Heart right ventricle (tissue), 16 donors: Measurements from ENCODE around the gene SMNDC1. TPM values are rescaled to one million over a fixed set of nuclear protein-coding genes. Genes with fewer than 3 reads are reported as not detected.

Experiments
- ATAC-seq, 8 donors: fragments of 200-7000 bp; cut with Tn5 transposase; one replicate each; pipeline ENCODE4 v1.9.1; 2020; ENCODE audit warnings: mild to moderate bottlenecking in 8 of 8, moderate library complexity in 8 of 8, moderate number of reproducible peaks in 1 of 8
- DNase-seq, 2 donors: peaks; one replicate each; pipeline ENCODE4 v3.0.0-alpha.2; 2020
- H3K27ac ChIP-seq, 10 donors: fragments of 200-600 bp; sonication (generic) in 2 of 10; one replicate each; pipeline versions ENCODE4 v1.5.0 to v1.8.0; 2020 to 2022; ENCODE audit warnings: mild to moderate bottlenecking in 3 of 10
- H3K27me3 ChIP-seq, 7 donors: fragments of 200-600 bp; one replicate each; pipeline ENCODE4 v1.8.0; 2021 to 2022; ENCODE audit warnings: mild to moderate bottlenecking in 2 of 7
- H3K36me3 ChIP-seq, 9 donors: fragments of 200-600 bp; sonication (generic) in 1 of 9; one replicate each; pipeline versions ENCODE4 v1.5.0 to v1.8.0; 2020 to 2022; ENCODE audit warnings: mild to moderate bottlenecking in 2 of 9
- H3K4me1 ChIP-seq, 9 donors: fragments of 200-600 bp; sonication (generic) in 1 of 9; one replicate each; pipeline versions ENCODE4 v1.5.0 to v1.8.0; 2020 to 2022; ENCODE audit warnings: mild to moderate bottlenecking in 4 of 9
- H3K4me3 ChIP-seq, 10 donors: fragments of 200-600 bp; sonication (generic) in 2 of 10; one replicate each; pipeline versions ENCODE4 v1.5.0 to v1.8.0; 2020 to 2022; ENCODE audit warnings: mild to moderate bottlenecking in 7 of 10, moderate library complexity in 2 of 10
- H3K9me3 ChIP-seq, 11 donors: fragments of 200-600 bp in 10 of 11; sonication (generic) in 2 of 11; one replicate each; pipeline versions ENCODE4 v1.5.0 to v1.8.0; 2013 to 2022; ENCODE audit warnings: mild to moderate bottlenecking in 2 of 11, control low read depth in 1 of 11, moderate library complexity in 1 of 11
- CTCF ChIP-seq, 9 donors: fragments of 200-600 bp; sonication (generic) in 2 of 9; IDR thresholded peaks; one replicate each; pipeline versions ENCODE4 v1.5.0 to v1.8.0; 2021 to 2022; ENCODE audit warnings: antibody characterized with exemption in 9 of 9, mild to moderate bottlenecking in 5 of 9, moderate library complexity in 1 of 9
- WGBS, 2 donors: extraction: QIAGEN DNeasy Blood & Tissue Kit; methylation state at CpG; one replicate each; pipeline ENCODE4 v1.1.7; 2013; ENCODE audit warnings: inconsistent platforms in 1 of 2; 5-methylcytosine and 5-hydroxymethylcytosine counted together
- intact Hi-C, 10 donors: fragments of 100-400 bp; cut with DNase I; formaldehyde crosslinking; loops; one replicate each; pipeline versions ENCODE4 v1.11.1 to v1.14.2; 2022
- polyA plus RNA-seq, 2 donors: library from polyadenylated mRNA; stranded (reverse); fragments of 200-250 nt; gene quantifications; one replicate each; pipeline ENCODE4 v1.2.3, GENCODE V29; 2013
- total RNA-seq, 10 donors: library from RNA; stranded (reverse); fragmentation: NEBNext Ultra II Directional in 3 of 10; extraction: Animal tissue kit (Norgen Biotek cat#: 25700) in 3 of 10; gene quantifications; one replicate each; pipeline versions ENCODE4 v1.2.1 to v1.2.4, GENCODE V29; 2021 to 2023
- donor health status: Arrhythmogenic right ventricular cardiomyopathy.
- donor health status: ischemic (EF 13 %, LVEDD 7.1; RV severe dilation, severe dysfunction).
- donor health status: healthy with polysubstance abuse.
- donor health status: DM: no; HTN: yes; CAD: no.
- donor health status: DM: no; HTN: no; CAD: no.
- donor health status: ischemic (EF 25% LVEDD 6.9; RV normal size, moderate dysfunction).
- donor health status: ischemic (EF 25% LVEDD 5.7; RV mildly dilated, moderate dysfunction).
- donor health status: healthy.
- donor health status: DM: yes; HTN: yes; CAD: no.
- donor health status: Ischemic cardiomyopathy.
- donor health status: ischemic (EF 35%, LVEDD 5.7; RV mildly dilated, moderate dysfunction).
- donor health status: nonischemic (EF 11% LVEDD 7.7; RV severe dilation, severe dysfunction).
- donor health status: DM: yes; HTN: yes; CAD: no.
- donor health status: PGD.
- donor health status: ischemic (EF 29% LVEDD 5.4; RV normal size, mild dysfunction).
- donor health status: nonischemic (EF 23%, LVEDD 6.1; RV moderate dilation, normal function).

SMNDC1 gene
- total and polyA plus RNA-seq, 12 donors = 10.1 to 28.0 (median 20.7) TPM

- Histone ChIP-seq H3K27me3 (no peaks in the 10 kb centered on the region), H3K36me3 (peaks cover 0 to 45% (median 11%) of the 10 kb centered on the region in 9 donors), H3K27ac (no peak overlapping the region), H3K4me3 (no peak overlapping the region), H3K4me1 (peaks cover 0 to 64% (median 26%) of the 10 kb centered on the region in 9 donors), H3K9me3 (peaks cover 0 to 14% (median 0%) of the 10 kb centered on the region in 11 donors)
- 79 to 96% methylated on average over 1 of the region's 1 CpG for WGBS, 2 donors
- DNase-seq = no peak
- intact Hi-C loops = no loop called here
- no peak for TF ChIP-seq CTCF (IDR thresholded peaks at IDR 0.05)
- ATAC-seq = no peak
Observed at GRCh38 chr10:110242511-110242910, 62.2 kb downstream of the SMNDC1 start.

GRCh38 chr10:110241841-110242240 lies 62.9 kb downstream of the SMNDC1 start:
- H3K36me3 ChIP-seq = peaks cover 0 to 48% (median 12%) of the 10 kb centered on the region in 9 donors
- H3K4me1 ChIP-seq = peaks cover 0 to 64% (median 26%) of the 10 kb centered on the region in 9 donors
- TF ChIP-seq CTCF (IDR thresholded peaks at IDR 0.05) = no peak
- ATAC-seq = no peak
- no peak for DNase-seq
- no peak overlapping the region for H3K4me3 ChIP-seq
- peak overlapping the region in 3 of 10 donors; percentile 11 to 21 (median 16) for H3K27ac ChIP-seq
- intact Hi-C loops = no loop called here
- H3K27me3 ChIP-seq = no peaks in the 10 kb centered on the region
- 54 to 61% methylated on average over 2 of the region's 2 CpGs for WGBS, 2 donors
- H3K9me3 ChIP-seq = peaks cover 0 to 14% (median 0%) of the 10 kb centered on the region in 11 donors

- H3K4me1 ChIP-seq = peaks cover 0 to 62% (median 26%) of the 10 kb centered on the region in 9 donors
Observed at GRCh38 chr10:110241407-110241806, 63.3 kb downstream of the SMNDC1 start.

More at GRCh38 chr10:110241407-110241806, 63.3 kb downstream of the SMNDC1 start:
- 69% methylated on average over 3 of the region's 3 CpGs for whole genome bisulfite sequencing, 2 donors
- Histone ChIP-seq H3K9me3 (peaks cover 0 to 14% (median 0%) of the 10 kb centered on the region in 11 donors), H3K4me3 (no peak overlapping the region), H3K27me3 (no peaks in the 10 kb centered on the region), H3K36me3 (peaks cover 0 to 48% (median 12%) of the 10 kb centered on the region in 9 donors), H3K27ac (peak overlapping the region in 2 of 10 donors; percentile 11 to 16)
- DNase-seq (no peak), ATAC-seq (peak in 1 of 8 donors; percentile 33)
- intact Hi-C loops = no loop called here
- TF ChIP-seq CTCF (IDR thresholded peaks at IDR 0.05) = no peak

Other genes with a start within 250 kb of the SMNDC1 start
- gene MXI1, start 97.3 kb downstream of the SMNDC1 start, total RNA-seq = 100 to 1,000 TPM in 1 of 10 donors, 10 to 100 TPM in 9; 48.7 to 100 (median 63.3) TPM
- gene MXI1, start 97.3 kb downstream of the SMNDC1 start, polyA plus RNA-seq = 10 to 100 TPM; 27.3 to 30.4 TPM
- gene DUSP5, start 193.0 kb upstream of the SMNDC1 start, total RNA-seq = 10 to 100 TPM in 9 of 10 donors, 1 to 10 TPM in 1; 9.0 to 53.7 (median 22.9) TPM
- 10 to 100 TPM in 1 of 2 donors, 1 to 10 TPM in 1; 5.3 to 20.2 TPM for gene DUSP5, start 193.0 kb upstream of the SMNDC1 start, polyA plus RNA-seq